ENCODE data around the gene EIF4E2. TPM values are rescaled to one million over a fixed set of nuclear protein-coding genes. Genes with fewer than 3 reads are reported as not detected.

The EIF4E2 gene
- polyA plus RNA-seq, 1 experiment = 23.1 TPM

GRCh38 chr2:232541195-232541960 is 9.1 kb upstream of the EIF4E2 start:
- Histone ChIP-seq H3K27me3 (ENCODE audit: control insufficient read depth, insufficient read depth, low read length) (peaks cover 3% of the 10 kb centered on the region; the same call in 1 of the 2 replicates), H3K4me3 (ENCODE audit: low read depth, low read length) (no peak overlapping the region), H3K36me3 (ENCODE audit: control insufficient read depth, insufficient read depth, low read length) (peaks cover 3% of the 10 kb centered on the region; the same call in 1 of the 2 replicates)
- no peak for TF ChIP-seq CTCF (IDR thresholded peaks at IDR 0.05; ENCODE audit: insufficient read depth, low read depth, low read length)
- DNase-seq (ENCODE audit: low read depth) = no peak
- CTCF ChIA-PET = no interaction called here
- POLR2A ChIA-PET = no interaction called here

- POLR2A ChIA-PET = no interaction called here
- DNase-seq (ENCODE audit: low read depth) = no peak
- CTCF ChIA-PET = interaction anchor here (0.7 kb wide), 1 partner anchor 8 kb away, joined by 3 read pairs; no protein-coding TSS in a partner anchor
- no peak for TF ChIP-seq CTCF (IDR thresholded peaks at IDR 0.05; ENCODE audit: insufficient read depth, low read depth, low read length)
- no peak overlapping the region for H3K4me3 ChIP-seq (ENCODE audit: low read depth, low read length)
- H3K27me3 ChIP-seq (ENCODE audit: control insufficient read depth, insufficient read depth, low read length) = peaks cover 3% of the 10 kb centered on the region; the same call in 1 of the 2 replicates
- H3K36me3 ChIP-seq (ENCODE audit: control insufficient read depth, insufficient read depth, low read length) = peaks cover 6% of the 10 kb centered on the region; the same call in 1 of the 2 replicates
These were observed 8.4 kb upstream of the EIF4E2 start for GRCh38 chr2:232541961-232542714.

- ChIA-PET CTCF (interaction anchor here (0.7 kb wide), 1 partner anchor 9 kb away, joined by 3 read pairs; no protein-coding TSS in a partner anchor), POLR2A (no interaction called here)
- TF ChIP-seq CTCF (IDR thresholded peaks at IDR 0.05; ENCODE audit: insufficient read depth, low read depth, low read length) = no peak
- Histone ChIP-seq H3K4me3 (ENCODE audit: low read depth, low read length) (no peak overlapping the region), H3K27me3 (ENCODE audit: control insufficient read depth, insufficient read depth, low read length) (peaks cover 3% of the 10 kb centered on the region; the same call in 1 of the 2 replicates), H3K36me3 (ENCODE audit: control insufficient read depth, insufficient read depth, low read length) (peaks cover 6% of the 10 kb centered on the region; the same call in 1 of the 2 replicates)
- DNase-seq (ENCODE audit: low read depth) = no peak
These were observed 7.6 kb upstream of the EIF4E2 start for GRCh38 chr2:232542715-232543467.

GRCh38 chr2:232543491-232543890 is 7.0 kb upstream of the EIF4E2 start:
- ChIA-PET POLR2A (no interaction called here), CTCF (no interaction called here)
- Histone ChIP-seq H3K27me3 (ENCODE audit: control insufficient read depth, insufficient read depth, low read length) (0 out of 2 replicates have a peak, but pooled peaks cover 3% of the 10 kb centered on the region), H3K36me3 (ENCODE audit: control insufficient read depth, insufficient read depth, low read length) (peaks cover 6% of the 10 kb centered on the region; the same call in 1 of the 2 replicates), H3K4me3 (ENCODE audit: low read depth, low read length) (no peak overlapping the region)
- TF ChIP-seq CTCF (IDR thresholded peaks at IDR 0.05; ENCODE audit: insufficient read depth, low read depth, low read length) = no peak
- no peak for DNase-seq (ENCODE audit: low read depth)

Data from BJ (cell line).